TTC549 (cell line): Measurements from ENCODE around the gene GRIN3B.

Source experiments
- FAIRE-seq: peaks from 2 replicates; lab custom pipeline; 2012; peaks lifted over from hg19 to GRCh38; lab: Jason Lieb, UNC

The GRIN3B gene

GRCh38 chr19:991174-991931 is 8.9 kb upstream of the GRIN3B start:
- FAIRE-seq: no peak

GRCh38 chr19:991932-992669 is 8.1 kb upstream of the GRIN3B start:
- FAIRE-seq: no peak

GRCh38 chr19:992670-993055 is 7.6 kb upstream of the GRIN3B start:
- no peak for FAIRE-seq

- FAIRE-seq: no peak
Observed at GRCh38 chr19:993361-993830, 6.8 kb upstream of the GRIN3B start.

GRCh38 chr19:993831-994393 is 6.3 kb upstream of the GRIN3B start:
- FAIRE-seq: no peak

GRCh38 chr19:994516-994915 is 5.7 kb upstream of the GRIN3B start:
- FAIRE-seq: no peak

- FAIRE-seq: no peak
Observed at GRCh38 chr19:995051-995827, 5.0 kb upstream of the GRIN3B start.

GRCh38 chr19:996051-996838 is 4.0 kb upstream of the GRIN3B start:
- FAIRE-seq: no peak

- no peak for FAIRE-seq
Observed at GRCh38 chr19:998064-998463, 2.2 kb upstream of the GRIN3B start.

- FAIRE-seq: no peak
Observed at GRCh38 chr19:999379-999719, 870 bp upstream of the GRIN3B start.

GRCh38 chr19:1000591-1001537 is 645 bp downstream of the GRIN3B start:
- FAIRE-seq: no peak

- FAIRE-seq: no peak
Observed at GRCh38 chr19:1001538-1002166, 1.4 kb downstream of the GRIN3B start.

GRCh38 chr19:1002600-1002999 is 2.4 kb downstream of the GRIN3B start:
- no peak for FAIRE-seq

- no peak for FAIRE-seq
Observed at GRCh38 chr19:1003283-1003682, 3.1 kb downstream of the GRIN3B start.

- FAIRE-seq: no peak
Observed at GRCh38 chr19:1004204-1004802, 4.1 kb downstream of the GRIN3B start.

- FAIRE-seq: no peak
Observed at GRCh38 chr19:1004803-1005664, 4.8 kb downstream of the GRIN3B start.

GRCh38 chr19:1006711-1007398 is 6.6 kb downstream of the GRIN3B start:
- FAIRE-seq: no peak
